Measurements from ENCODE around the gene C11orf86.

- TF ChIP-seq CTCF (conservative IDR thresholded peaks at IDR 0.05; ENCODE audit: low read length) (no peak), EZH2phosphoT487 (IDR thresholded peaks at IDR 0.05; ENCODE audit: borderline replicate concordance) (no peak)
Observed at GRCh38 chr11:66979336-66979980, 4.4 kb downstream of the C11orf86 start.

All from Loucy (cell line).